ENCODE measurements around the gene MED16. TPM values are rescaled to one million over a fixed set of nuclear protein-coding genes. Genes with fewer than 3 reads are reported as not detected.
"Not testable (repeated sequence)": the region's sequence is repeated elsewhere in the genome, so short reads cannot be mapped to it uniquely, and the experiment has no call there.

The MED16 gene
- polyA plus RNA-seq, 5 donors = 36.7 to 76.2 (median 51.0) TPM

DNA sequence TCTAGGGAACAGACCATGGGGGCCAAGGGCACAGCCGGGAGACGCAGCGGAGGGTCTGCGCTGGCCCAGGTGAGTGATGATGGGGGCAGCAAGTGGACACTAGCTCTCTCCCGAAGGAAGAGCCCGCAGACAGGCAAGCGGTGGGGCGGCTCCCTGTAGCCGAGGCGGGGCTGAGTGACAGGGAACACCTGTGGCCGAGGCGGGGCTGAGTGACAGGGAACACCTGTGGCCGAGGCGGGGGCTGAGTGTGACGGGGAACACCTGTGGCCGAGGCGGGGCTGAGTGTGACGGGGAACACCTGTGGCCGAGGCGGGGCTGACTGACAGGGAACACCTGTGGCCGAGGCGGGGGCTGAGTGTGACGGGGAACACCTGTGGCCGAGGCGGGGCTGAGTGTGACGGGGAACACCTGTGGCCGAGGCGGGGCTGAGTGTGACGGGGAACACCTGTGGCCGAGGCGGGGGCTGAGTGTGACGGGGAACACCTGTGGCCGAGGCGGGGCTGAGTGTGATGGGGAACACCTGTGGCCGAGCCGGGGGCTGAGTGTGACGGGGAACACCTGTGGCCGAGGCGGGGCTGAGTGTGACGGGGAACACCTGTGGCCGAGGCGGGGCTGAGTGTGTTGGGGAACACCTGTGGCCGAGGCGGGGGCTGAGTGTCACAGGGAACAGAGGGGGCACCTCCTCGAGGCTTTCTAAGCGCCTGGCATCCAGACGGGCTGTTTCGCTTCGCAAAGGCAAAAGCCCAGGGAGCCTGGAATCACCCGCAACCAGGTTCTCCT is 1.4 kb downstream of the MED16 start:
- not testable (repeated sequence) for DNase-seq

- no peak for DNase-seq
Observed at GRCh38 chr19:890831-891230, 2.2 kb downstream of the MED16 start.

DNA sequence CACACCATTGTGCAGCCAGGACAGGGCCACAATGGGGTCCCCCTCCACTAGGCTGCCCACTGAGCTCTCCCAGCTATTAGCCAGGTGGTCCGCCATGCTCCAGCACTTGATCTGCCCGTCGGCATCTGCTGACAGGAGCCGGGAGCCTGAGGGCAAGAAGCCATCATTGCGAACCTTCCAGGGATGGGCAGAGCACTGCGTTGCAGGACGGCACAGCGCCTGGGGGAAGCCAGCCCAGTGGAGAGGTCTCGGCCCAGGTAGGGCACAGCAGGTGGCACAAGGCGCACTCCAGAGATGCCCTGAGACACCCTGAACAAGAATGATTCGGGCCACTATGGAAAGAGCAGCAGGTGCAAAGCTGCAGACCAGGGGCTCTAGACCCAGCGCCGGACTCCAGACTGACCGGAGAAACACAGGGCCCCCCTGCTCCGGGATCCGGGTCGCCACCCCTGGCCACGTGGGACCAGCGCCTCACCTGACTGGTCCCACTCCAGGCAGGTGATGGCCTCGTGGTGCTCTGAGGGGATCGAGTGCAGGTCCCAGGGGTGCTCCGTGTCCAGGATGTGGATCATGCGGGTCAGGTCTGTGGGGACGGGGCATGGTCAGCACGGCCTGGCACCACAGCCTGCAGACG is 3.2 kb downstream of the MED16 start:
- DNase-seq = no peak

DNA sequence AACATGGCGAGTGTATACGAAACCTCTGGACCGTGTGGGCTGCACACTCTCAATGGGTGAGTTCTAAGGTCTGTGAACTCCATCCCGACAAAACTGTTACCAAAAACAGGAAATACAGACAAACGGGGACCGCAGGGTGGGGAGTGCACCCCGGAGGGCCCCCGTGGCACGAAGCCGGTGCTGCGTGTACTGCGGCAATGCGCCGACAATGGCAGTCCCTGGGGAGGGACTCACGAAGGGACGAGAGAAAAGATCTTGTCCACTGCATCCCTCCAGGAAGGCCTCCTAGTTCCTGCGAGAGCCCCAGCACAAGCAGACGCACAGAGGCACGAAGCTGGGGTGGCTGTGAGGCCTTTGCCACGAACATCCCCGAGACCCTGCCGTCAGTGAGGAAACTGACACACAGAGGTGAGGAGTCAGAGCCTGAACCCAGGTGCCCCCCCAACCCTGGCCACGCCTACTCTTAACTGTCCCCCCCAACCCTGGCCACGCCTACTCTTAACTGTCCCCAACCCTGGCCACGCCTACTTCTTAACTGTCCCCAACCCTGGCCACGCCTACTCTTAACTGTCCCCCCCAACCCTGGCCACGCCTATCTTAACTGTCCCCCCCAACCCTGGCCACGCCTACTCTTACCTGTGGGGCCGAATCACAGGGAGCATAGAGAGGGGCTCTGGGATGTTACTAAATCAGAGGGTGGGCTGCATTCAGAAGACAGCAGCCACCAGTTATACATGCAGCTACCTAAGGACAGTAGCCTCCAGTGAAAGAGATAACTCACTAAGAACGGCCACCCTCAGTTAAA is 4.2 kb downstream of the MED16 start:
- DNase-seq = no peak

GRCh38 chr19:887599-887998 is 5.4 kb downstream of the MED16 start:
- DNase-seq = no peak

DNA sequence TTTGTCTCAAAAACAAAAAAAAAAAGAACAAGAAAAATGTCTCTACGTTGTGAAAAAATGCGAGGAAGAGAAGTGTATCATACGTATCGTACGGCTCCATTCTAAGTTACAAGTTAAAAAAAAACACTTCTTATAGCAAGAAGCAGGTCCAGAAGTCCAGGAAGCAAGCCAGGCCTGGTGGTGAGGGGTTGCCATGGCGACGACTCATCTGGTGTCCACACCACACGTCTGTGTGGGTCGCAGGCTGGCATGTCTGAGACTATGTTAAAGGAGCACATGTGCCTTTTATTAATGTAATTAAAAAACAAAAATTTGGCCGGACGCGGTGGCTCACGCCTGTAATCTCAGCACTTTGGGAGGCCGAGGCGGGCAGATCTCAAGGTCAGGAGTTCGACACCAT is 5.9 kb downstream of the MED16 start:
- no peak for DNase-seq

- no peak for DNase-seq
Observed at GRCh38 chr19:885536-886224, 7.3 kb downstream of the MED16 start.

GRCh38 chr19:884420-885211 is 8.4 kb downstream of the MED16 start:
- no peak for DNase-seq

- no peak for DNase-seq
Observed at GRCh38 chr19:883661-884211, 9.3 kb downstream of the MED16 start.

- no peak for DNase-seq
Observed at GRCh38 chr19:882871-883497, 10.0 kb downstream of the MED16 start.

- DNase-seq = no peak
Observed at GRCh38 chr19:881385-882071, 11.5 kb downstream of the MED16 start.

DNA sequence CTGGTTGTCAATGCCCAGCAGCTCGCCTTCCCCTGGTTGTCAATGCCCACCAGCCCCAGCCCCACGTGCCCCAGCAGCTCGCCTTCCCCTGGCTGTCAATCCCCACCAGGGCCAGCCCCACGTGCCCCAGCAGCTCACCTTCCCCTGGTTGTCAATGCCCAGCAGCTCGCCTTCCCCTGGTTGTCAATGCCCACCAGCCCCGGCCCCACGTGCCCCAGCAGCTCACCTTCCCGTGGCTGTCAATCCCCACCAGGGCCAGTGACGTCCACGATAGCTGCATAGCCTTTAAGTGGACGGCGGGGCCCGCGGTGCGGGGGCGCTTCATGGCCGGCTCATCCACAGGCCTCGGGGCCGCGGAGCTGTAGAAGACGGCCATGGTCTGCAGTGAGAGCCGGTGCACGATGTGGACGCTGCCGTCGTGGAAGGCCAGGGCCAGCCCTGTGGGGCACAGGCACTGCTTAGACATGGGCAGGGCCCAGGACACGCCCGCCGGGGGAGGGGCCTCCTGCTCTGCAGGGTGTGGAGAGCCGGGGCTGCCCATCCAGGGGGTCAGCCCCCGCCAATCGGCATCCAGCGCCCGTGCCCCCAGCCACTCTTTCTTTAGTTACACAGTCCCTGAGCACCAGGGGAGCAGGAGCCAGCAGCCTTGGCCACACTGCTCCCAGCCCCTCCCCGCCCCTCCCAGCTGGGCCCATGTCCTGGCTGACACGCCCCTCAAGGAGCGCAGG is 13.1 kb downstream of the MED16 start:
- DNase-seq = no peak

DNA sequence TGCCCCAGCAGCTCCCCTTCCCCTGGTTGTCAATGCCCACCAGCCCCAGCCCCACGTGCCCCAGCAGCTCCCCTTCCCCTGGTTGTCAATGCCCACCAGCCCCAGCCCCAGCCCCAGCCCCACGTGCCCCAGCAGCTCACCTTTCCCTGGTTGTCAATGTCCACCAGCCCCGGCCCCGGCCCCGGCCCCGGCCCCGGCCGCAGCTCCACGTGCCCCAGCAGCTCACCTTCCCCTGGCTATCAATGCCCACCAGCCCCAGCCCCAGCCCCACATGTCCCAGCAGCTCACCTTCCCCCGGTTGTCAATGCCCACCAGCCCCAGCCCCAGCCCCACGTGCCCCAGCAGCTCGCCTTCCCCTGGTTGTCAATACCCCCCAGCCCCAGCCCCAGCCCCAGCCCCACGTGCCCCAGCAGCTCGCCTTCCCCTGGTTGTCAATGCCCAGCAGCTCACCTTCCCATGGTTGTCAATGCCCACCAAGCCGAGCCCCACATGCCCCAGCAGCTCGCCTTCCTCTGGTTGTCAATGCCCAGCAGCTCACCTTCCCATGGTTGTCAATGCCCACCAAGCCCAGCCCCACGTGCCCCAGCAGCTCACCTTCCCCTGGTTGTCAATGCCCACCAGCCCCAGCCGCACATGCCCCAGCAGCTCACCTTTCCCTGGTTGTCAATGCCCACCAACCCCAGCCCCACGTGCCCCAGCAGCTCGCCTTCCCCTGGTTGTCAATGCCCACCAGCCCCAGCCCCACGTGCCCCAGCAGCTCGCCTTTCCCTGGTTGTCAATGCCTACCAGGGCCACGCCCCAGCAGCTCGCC is 14.0 kb downstream of the MED16 start:
- DNase-seq = not testable (repeated sequence)

- not testable (repeated sequence) for DNase-seq
Observed at GRCh38 chr19:877992-878660, 14.9 kb downstream of the MED16 start.

- no peak for DNase-seq
Observed at GRCh38 chr19:876780-877314, 16.1 kb downstream of the MED16 start.

DNA sequence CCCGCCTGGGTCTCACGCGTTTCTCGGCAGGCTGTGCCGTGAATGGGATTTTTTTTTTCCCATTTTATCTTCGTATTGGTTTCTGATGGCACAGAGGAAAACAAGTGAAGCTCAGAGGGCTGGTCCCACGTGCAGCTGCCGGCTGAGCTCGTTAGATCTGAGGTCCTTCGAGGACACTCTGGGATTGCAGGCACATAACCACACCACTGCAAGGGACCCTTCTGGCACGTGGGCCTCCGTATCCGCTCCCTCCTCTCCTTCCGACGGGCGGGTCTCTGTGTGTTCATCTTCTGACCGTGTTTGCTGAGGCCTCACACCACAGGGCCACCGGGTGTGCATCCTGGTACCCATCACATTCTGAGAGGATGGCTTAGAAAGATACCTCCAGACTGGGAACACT is 16.9 kb downstream of the MED16 start:
- no peak for DNase-seq

GRCh38 chr19:875265-875879 is 17.6 kb downstream of the MED16 start:
- DNase-seq = no peak
